HG03066 (cell line): ENCODE data around the gene SMIM21.

Source experiments
- ATAC-seq: cut with Tn5 transposase; IDR thresholded peaks from one replicate; pipeline ENCODE4 v1.9.1; 2021; ENCODE audit warnings: low read depth; ENCODE audit not compliant: unreplicated experiment

SMIM21 gene

DNA sequence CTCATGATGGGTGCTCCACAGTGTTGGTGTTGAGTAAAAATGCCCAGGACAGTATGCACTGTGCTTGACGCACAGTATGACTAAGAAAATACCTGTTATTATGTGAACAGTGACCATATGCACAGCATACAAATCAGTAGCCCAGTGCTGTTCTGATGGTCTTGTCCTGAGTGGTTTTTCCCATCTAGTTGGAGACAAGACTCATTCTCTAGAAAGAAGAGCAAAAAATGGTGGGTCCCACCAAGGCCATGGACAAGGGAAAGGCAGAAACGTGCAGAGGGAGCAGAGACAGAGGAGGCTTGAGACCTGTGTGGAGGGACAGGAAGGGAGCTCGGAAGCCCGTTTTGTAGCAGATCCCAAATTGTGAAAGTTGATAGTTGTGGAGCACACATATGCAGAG is 987 bp upstream of the SMIM21 start:
- ATAC-seq: no peak

- ATAC-seq: no peak
Observed at GRCh38 chr18:75422341-75422910, 5.1 kb downstream of the SMIM21 start.

DNA sequence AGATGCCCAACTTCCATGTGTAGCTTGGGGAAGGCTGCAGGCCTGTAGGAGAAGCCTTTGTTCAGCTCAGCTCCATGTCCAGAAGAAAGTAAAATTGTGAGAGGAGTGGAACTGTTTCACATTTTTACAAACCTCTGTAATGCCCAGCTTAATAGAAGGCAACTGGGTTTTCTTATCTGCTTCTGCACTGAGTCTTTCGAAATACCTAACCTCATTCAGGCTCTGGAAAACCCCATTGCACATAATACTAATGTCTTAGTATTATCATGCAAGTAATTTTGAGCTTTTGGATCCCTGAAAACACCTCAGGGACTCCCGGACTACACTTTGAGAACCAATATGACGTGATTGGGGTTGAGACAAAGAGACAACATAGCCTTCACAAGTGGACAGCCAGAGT is 5.8 kb downstream of the SMIM21 start:
- ATAC-seq: no peak

GRCh38 chr18:75418293-75419005 is 9.1 kb downstream of the SMIM21 start:
- no peak for ATAC-seq

DNA sequence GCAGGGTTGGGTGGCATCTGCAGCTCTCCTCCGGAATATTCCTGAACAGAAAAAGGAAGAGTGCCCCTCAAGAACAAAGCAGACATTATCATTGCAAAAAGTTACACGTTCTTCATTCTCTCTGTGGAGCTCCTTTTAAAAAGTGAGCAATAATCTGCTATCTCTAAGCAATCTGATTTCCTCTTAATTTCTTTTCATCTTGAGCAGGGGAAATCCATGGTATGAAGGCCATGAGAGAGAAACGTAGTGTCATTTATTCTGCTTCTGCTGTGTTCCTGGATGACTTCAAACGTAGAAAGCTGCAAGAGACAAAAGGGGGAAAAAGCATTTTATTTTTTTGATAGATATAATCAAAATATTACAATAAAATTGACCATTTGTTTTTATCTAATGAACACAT is 16.9 kb downstream of the SMIM21 start:
- ATAC-seq: no peak

DNA sequence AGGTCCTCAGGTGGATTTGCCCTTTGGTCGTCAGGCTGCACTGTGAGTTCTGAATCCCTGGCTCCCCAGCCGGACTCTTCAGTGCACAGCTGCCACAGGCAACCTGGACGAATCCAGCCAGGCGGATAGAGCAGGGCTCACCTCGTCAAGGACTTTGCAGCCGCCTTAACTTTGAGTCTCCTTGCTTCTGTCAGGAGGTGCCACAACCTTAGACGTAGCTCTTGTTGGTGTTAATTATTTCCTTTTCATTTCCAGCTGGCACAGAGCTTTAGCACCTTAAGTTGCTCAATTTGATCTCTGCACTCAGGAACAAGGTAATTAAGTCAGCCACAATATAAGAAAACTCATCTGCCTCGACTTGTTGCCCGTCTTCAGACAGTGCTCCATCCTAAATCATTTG is 17.7 kb downstream of the SMIM21 start:
- ATAC-seq: no peak

DNA sequence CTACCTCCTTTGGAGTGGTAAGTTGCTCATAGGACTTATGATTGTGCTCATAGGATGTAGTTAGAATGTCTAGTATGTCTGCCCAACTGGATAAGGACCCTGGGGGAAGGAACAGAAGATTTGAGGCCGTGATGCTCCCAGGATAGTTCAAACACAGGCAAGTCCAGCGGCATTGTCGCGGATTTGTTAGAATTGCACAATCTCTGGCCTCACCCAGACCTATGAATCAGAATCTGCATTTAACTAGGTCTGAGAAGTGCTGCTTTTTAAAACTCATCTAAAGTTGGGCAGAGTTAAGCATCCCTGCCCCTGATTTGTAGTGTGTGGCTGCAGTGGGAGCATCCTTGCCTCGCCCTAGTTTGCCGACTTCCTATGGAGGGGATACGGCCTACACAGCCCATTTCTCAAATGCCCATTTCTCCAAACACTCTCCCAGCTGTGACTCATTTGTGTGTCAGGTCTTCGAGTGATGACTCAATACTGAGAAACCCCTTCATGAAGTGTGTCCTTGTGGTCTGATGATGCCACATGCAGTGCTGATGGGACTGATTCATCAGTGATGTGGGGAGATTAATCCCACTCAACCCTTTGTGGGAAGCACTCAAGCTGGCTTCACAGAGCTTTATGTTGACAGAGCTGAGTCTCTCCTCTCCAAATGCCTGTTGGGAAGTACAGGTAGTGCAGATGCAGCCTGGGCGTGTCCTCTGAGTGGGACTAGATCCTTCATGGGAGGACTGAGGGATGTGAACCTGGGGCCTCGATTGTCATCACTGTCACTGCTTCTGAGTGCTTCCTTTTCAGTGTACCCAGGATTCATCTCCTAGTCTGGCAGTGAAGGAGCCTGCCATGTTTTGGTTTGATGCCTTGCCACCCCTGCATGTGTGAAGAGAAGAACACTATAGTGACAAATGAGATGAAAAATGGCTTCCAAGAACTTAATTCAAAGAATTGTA is 18.7 kb downstream of the SMIM21 start:
- ATAC-seq: no peak

- ATAC-seq: no peak
Observed at GRCh38 chr18:75407468-75408437, 19.8 kb downstream of the SMIM21 start.

DNA sequence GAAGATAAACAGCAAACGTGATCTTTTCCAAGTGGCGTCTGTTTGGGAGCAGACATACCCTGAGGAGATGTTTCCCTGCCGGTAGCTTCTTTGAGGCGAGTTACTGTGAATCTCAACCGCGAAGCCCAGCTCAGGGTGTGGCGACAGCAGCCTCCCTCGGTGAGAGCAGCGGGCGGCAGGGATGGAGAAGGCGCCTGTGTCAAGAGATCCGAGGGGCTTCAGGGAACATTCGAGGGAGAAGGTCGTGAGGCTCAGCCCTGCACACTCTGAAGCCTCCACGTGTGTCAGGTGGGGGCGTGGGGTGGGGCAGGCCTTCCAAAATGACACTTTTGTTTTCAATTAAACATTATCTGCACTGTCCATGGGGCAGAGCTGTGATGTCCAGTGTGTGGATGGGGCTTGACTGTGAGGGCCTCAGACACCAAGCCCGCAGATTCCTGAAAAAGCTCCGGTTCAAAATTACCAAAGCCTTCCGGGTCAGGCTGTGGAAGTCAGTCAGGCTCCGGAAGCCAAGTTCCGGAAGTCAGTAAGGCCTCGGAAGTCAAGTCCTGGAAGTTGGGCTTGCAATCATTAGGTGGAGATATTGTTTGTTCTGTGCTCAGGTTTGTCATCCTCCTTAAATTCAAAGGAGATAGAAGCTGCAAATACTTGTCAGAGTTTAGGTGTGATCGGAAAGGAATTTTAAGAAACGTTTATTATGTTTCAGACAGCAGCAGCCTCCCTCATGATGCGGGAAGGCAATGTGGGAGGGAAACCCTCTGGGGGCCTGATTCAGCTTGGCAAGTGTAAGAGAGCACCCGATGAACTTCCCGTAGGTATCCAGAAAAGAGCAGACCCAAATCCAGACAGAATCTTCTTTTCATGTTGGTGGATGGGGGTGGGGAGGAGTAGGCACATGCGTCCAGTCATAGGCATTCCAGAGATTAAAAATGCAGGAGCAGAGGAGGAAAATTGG is 20.7 kb downstream of the SMIM21 start:
- no peak for ATAC-seq

DNA sequence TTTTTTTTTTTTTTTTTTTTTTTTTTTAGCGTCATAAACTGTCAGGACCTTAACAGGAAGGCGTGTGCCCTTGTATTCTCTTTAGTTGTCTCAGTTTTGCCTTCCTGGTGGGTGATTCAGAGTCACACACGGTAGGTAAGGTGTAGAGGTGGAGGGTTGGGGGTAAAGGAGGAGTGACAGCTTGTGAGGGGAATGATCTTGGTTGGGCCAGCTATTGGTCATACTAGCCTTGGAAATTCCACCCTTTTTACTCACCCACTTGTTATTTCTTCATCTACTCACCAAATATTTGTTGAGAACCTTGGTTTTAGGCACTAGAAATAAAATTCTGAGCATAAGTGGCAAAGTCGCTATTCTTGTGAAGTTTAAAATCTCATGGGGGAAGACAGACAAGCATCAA is 22.2 kb downstream of the SMIM21 start:
- no peak for ATAC-seq

DNA sequence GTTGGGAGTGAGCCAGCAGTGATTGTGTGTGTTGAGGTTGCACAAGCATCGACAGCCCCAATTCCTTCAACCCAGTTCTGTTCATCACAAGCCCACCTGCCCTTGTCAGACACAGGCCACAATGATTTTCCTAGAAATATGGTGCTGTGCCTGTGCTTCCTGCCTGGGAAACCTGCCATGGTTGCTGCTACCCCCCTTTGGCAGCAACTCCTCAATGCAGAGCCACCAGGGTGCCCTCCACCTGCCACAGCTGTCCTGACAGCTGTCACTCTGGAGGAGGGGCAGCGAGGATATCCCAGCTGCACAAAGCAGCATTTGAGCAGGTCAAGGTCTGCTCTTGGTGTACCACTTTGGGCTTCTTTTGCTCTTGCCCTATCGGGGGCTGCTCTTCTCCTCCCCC is 27.1 kb downstream of the SMIM21 start:
- ATAC-seq: no peak

- ATAC-seq: no peak
Observed at GRCh38 chr18:75395137-75395536, 32.4 kb downstream of the SMIM21 start.

DNA sequence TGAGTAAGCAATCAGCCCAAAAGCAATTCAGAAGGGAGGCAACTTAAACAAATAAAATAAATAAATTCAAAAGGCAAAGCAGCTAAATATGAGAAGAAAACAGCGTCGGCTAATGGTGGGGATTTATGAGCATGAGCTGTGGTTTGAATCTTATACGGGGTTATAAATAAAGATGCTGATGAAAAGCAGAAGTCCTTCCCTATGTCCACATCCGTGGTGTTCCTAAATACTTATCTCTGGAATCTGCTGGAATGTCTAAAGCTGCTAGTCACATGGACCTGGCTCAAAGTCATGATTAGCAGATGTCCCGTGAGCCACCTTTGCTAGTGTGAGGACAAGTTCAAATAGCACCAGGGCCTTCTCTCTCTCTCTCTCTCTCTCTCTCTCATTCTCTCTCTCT is 33.8 kb downstream of the SMIM21 start:
- ATAC-seq: no peak

GRCh38 chr18:75392226-75392578 is 35.3 kb downstream of the SMIM21 start:
- no peak for ATAC-seq

GRCh38 chr18:75391279-75392225 is 36.0 kb downstream of the SMIM21 start:
- ATAC-seq: no peak

GRCh38 chr18:75390854-75391253 is 36.6 kb downstream of the SMIM21 start:
- no peak for ATAC-seq

GRCh38 chr18:75384144-75384543 is 43.4 kb downstream of the SMIM21 start:
- ATAC-seq: no peak
